Amniotic stem cell (primary cell): ENCODE data around the gene GNPDA2.

ENCODE experiments used
- DNase-seq: peaks from one replicate; lab custom pipeline; 2025; lab: John Stamatoyannopoulos, UW

Gene GNPDA2

GRCh38 chr4:44679060-44679459 lies 47.3 kb downstream of the GNPDA2 start:
- no peak for DNase-seq

GRCh38 chr4:44678094-44679041 lies 48.0 kb downstream of the GNPDA2 start, which contains the start of gene GUF1:
TSS of gene GUF1 (plus strand) at chr4:44678420. CDS start at chr4:44678623, 203 bp downstream.
- DNase-seq = peak; percentile 51

- DNase-seq = no peak
Measured at GRCh38 chr4:44675366-44675765, 51.0 kb downstream of the GNPDA2 start.

- DNase-seq = no peak
Measured at GRCh38 chr4:44674471-44674870, 51.9 kb downstream of the GNPDA2 start.

- no peak for DNase-seq
Measured at GRCh38 chr4:44671636-44672035, 54.7 kb downstream of the GNPDA2 start.

- DNase-seq = no peak
Measured at GRCh38 chr4:44670506-44671199, 55.7 kb downstream of the GNPDA2 start.

- no peak for DNase-seq
Measured at GRCh38 chr4:44668526-44668925, 57.8 kb downstream of the GNPDA2 start.

- DNase-seq = no peak
Measured at GRCh38 chr4:44663539-44664263, 62.7 kb downstream of the GNPDA2 start.

GRCh38 chr4:44662623-44663005 lies 63.7 kb downstream of the GNPDA2 start:
- no peak for DNase-seq

GRCh38 chr4:44661940-44662622 lies 64.3 kb downstream of the GNPDA2 start:
- no peak for DNase-seq

- DNase-seq = no peak
Measured at GRCh38 chr4:44660396-44660795, 66.0 kb downstream of the GNPDA2 start.

GRCh38 chr4:44652002-44652401 lies 74.4 kb downstream of the GNPDA2 start:
- DNase-seq = no peak
